A172 (cell line): Measurements from ENCODE around the gene MTA3. TPM values are rescaled to one million over a fixed set of nuclear protein-coding genes. Genes with fewer than 3 reads are reported as not detected.
"Not testable (repeated sequence)": the region's sequence is repeated elsewhere in the genome, so short reads cannot be mapped to it uniquely, and the experiment has no call there.

ENCODE experiments used
- DNase-seq: peaks from one replicate; pipeline ENCODE4 v3.0.0-alpha.2; 2015; ENCODE audit warnings: low spot score
- total RNA-seq: library from RNA; depleted of rRNA; stranded (reverse); fragments of >200 nt; shearing (Covaris generic); gene quantifications from 2 replicates; pipeline ENCODE4 v1.2.3, GENCODE V29; 2014

The MTA3 gene
- total RNA-seq, 1 experiment from 2014 or later: 35.5 TPM

- DNase-seq: no peak
These were observed 1.1 kb upstream of the MTA3 start for GRCh38 chr2:42567364-42567763.

- DNase-seq: no peak
These were observed 529 bp upstream of the MTA3 start for GRCh38 chr2:42567806-42568400.

GRCh38 chr2:42569116-42569711 is 782 bp downstream of the MTA3 start:
- peak; percentile 28 for DNase-seq

DNA sequence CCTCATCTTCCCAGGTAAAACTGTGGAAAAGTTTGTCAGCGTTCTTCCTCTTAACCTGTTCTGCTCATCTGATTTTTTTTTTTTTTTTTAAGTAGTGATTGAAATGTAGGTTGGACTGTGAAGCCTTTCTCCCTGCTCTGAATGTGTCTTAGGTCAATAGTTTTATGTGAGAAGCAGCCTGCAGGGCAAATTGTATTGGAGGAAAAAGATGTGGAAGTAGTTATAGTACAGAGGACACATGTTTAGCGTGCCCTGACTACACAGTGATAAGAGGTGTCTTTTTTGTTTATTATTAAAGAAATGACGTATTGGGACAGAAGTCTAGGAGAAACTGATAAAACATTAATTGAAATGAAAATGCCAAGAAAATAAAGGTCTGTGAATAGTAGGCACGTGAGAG is 1.5 kb downstream of the MTA3 start:
- DNase-seq: no peak

DNA sequence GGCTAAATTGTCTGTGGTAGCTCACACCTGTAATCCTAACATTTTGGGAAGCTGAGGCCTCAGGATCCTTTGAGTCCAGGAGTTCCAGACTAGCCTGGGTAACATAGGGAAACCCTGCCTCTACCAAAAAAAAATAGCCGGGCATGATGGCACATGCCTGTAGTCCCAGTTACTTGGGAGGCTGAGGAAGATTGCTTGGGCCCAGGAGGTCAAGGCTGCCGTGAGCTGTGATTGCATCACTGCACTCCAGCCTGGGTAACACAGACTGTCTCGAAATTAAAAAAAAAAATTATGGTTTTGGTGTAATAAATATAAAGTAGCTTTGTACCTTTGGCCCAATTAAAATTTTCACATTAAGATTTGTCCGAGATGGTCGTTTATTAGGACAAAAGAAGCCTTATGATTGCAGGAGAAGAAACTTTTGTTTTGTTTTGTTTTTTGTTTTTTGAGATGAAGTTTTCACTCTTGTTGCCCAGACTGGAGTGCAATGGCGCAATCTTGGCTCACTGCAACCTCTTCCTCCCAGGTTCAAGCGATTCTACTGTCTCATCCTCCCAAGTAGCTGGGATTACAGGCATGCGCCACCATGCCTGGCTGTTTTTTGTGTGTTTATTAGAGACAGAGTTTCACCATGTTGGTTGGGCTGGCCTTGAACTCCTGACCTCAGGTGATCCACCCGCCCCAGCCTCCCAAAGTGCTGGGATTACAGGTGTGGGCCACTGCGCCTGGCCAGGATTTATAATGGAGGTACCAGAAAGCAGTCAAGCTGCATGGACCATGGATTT is 4.1 kb downstream of the MTA3 start:
- no peak for DNase-seq

GRCh38 chr2:42573256-42573655 is 4.8 kb downstream of the MTA3 start:
- no peak for DNase-seq

DNA sequence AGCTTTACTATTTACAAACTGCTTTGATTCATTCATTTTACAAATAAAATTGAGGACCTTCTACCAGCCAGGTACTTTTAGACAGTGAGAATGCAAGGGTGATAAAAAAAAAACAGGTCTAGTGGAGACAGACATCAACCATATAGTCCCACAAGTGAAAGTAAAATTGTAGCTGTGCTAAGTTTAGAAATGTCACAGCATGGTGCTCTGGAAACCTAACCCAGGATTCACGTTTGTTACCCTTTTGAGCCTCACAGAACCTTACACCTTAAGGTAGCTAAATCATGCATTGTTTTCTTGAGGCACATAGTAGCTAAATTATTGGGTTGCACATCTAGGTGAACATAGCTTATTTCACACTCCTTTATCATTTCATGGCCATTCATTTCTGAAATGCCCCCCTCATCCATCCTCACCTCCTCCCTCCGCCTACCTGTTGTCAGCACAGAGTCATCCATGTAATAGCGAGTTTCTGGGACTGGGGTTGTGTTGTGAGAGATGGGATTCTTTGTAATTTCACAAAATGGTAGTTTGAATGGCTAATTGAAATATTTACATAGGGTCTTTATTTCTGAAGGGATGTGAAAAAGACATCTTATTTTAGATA is 7.1 kb downstream of the MTA3 start:
- DNase-seq: no peak

DNA sequence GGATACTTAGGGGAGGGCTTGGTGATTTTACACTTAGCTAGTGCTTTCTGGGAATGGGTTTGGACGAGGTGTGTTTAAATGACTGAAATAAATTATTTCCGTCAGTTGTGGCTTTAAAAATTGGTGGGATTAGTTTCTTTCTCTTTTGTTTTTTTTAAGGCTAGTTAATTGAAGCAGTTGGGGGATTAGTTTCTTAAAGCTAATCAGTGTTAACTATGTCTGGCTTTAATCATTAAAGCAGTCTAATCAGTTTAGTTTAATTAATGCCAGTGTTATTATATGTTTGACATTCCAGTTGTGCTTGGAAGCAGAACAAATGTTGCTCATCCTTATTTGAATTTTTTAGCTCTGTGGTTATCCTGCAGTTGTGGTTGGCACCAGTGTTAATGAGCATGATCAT is 10.2 kb downstream of the MTA3 start:
- no peak for DNase-seq

DNA sequence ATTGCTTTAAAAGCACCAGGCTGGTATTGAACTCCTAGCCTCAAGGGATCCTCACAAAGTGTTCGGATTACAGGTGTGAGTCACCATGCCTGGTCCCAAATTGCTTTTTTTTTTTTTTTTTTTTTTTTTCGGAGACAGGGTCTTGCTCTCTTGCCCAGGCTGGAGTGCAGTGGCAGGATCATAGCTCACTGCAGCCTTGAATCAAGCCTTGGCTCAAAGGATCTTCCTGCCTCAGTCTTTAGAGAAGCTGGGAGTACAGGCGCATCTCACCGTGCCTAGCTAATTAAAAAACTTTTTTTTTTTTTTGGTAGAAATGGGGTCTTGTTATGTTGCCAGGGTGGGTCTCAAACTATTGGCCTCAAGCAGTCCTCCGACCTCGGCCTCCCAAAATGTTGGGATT is 12.8 kb downstream of the MTA3 start:
- no peak for DNase-seq

GRCh38 chr2:42584628-42585027 is 16.2 kb downstream of the MTA3 start:
- DNase-seq: not testable (repeated sequence)

GRCh38 chr2:42585779-42586178 is 17.3 kb downstream of the MTA3 start:
- DNase-seq: no peak

DNA sequence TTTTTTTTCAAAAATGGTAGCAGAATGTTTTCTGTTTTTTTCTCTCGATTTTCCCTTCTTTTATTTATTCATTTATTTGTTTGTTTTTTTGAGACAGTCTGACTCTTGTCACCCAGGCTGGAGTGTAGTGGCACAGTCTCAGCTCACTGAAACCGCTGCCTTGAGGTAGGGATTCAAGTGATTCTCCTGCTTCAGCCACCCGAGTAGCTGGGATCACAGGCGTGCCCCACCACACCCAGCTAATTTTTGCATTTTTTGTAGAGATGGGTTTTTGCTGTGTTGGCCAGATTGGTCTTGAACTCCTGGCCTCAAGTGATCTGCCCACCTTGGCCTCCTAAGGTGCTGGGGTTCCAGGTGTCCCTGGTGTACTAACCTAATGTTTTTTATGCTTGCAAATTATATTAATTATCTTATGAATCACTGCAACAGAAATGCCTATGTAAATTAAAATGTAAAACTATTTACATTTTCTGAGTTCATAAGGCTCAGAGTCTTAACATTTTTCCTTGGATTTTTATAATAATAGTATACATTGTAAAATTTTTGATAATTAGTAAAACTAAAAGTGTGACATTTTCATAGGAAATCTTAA is 19.2 kb downstream of the MTA3 start:
- DNase-seq: no peak

- no peak for DNase-seq
These were observed 19.7 kb downstream of the MTA3 start for GRCh38 chr2:42588121-42588520.

GRCh38 chr2:42590176-42590575 is 21.7 kb downstream of the MTA3 start:
- DNase-seq: no peak

DNA sequence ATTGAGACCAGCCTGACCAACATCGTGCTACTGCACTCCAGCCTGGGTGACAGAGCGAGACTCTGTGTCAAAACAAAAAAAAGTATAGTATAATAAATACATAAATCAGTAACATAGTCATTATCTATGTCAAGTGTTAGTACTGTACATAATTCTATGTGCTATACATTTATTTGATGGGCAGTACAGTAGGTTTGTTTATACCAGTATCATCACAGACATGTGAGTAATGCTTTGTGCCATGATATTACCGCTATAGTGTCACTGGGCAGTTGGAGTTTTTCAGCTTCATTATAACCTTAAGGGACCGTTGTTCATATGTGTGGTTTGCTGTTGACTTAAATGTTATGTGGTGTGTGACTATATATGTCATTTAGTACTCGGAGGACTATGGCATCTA is 24.9 kb downstream of the MTA3 start:
- no peak for DNase-seq

DNA sequence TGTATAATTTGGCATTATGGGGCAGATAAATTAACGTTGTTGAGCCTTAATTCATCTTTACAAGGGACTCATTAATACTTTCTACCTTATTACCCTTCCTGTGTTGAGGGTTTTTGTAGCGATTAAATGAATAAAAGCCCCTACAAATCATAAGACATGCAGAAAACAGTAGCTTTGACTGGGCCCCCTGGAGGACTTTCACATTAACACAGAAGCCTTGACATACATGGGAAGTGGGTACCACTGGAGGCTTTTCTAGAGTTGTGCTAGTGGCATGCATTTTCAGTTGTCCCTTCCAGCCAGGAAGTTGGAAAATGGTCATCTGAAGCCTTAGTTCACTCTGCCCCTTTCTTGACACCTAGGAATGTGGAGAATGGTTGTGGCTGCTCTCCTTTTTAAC is 30.2 kb downstream of the MTA3 start:
- no peak for DNase-seq

DNA sequence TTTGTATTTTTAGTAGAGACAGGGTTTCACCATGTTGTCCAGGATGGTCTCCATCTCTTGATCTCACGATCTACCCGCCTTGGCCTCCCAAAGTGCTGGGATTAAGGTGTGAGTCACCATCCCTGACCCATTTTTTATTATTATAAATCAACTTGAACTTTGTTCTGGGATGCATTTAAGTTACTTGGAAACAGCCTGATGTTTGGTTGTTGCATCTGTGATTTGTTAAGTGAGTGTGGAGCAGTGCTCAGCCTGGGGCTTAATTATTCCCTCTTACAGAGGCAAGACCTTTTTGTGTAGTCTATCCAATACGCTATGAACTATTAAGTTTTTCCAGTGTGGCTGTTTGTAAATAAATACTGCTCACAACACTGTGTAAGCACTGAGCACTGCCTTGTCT is 32.6 kb downstream of the MTA3 start:
- DNase-seq: no peak

DNA sequence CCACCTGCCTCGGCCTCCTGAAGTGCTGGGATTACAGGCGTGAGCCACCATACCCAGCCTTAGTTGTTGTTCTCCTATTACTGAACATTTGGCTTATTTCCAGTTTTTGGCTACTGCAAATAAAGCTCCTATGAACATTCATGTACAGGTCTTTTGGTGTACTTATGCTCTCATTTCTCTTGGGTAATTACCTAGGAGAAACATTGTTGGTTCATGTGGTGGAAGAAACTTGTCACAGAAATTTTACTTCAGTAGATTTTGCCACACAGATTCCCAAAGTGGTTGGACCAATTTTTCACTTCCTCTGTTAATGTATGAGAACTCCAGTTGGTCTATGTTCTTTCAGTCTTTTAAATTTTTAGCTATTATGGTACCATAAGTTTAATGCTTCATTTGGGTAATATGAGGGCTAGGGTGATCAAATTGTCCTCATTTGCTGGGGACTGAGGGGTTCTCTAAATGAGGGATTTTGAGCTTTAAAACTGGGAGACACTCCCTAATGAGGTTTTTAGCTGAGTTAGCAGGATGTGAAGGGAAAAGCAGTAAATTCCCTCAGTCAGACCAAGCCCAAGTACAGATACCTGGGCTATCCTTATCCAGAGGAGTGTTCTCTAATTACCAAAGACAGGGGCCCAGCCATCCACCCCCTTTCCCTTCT is 33.9 kb downstream of the MTA3 start:
- DNase-seq: no peak

DNA sequence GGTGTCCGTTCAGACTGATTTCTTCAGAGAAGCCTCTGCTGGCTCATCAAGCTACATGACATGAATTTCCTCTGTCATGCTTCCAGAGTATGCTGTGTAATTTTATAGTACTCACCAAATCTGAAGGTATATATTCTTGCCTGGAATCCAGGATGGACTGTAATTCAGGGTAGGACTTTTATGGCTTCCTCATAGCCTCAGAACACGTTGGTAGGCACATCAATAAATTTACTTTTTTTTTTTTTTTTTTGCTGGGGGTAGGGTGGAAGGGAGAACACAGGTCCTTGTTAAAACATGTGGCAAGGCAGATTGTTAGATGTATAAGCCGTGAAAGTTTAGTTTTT is 34.4 kb downstream of the MTA3 start:
- DNase-seq: no peak

GRCh38 chr2:42604341-42604867 is 36.0 kb downstream of the MTA3 start:
- DNase-seq: not testable (repeated sequence)

GRCh38 chr2:42606166-42606565 is 37.7 kb downstream of the MTA3 start:
- DNase-seq: not testable (repeated sequence)
